ENCODE data around the gene MTCL1. TPM values are rescaled to one million over a fixed set of nuclear protein-coding genes. Genes with fewer than 3 reads are reported as not detected.

MTCL1 gene
- total RNA-seq, 1 donor from 2014 or later, result 54.4 TPM

DNA sequence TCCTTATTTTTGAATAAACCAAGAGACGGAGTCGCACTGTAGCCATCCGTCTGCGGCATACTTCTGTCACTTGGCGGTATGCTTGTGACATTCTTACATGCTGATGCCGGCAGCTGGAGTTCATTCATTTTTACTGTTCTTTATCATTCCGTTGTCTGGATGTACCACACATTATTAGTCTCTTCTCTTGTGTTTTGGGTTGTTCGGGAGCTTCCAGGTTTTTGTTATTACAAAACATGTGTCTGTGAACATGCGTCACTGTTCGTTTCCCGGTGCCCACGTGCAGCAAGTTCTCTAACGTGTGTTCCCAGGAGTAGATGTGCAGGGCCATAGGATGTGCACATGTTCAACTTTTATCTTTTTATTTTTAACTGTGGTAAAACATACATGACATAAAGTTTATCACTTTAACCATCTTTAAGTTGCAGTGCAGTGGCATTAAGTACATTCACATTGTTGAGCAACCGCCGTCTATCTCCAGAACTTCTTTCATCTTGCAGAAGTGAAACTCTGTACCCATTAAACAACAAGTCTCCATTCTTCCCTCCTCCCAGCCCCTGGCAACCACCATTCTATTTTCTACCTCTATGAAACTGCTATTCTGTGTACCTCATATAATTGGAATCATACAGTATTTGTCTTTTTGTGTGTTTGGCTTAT, 40.1 kb downstream of the MTCL1 start:
- TF ChIP-seq, protein P1, sequence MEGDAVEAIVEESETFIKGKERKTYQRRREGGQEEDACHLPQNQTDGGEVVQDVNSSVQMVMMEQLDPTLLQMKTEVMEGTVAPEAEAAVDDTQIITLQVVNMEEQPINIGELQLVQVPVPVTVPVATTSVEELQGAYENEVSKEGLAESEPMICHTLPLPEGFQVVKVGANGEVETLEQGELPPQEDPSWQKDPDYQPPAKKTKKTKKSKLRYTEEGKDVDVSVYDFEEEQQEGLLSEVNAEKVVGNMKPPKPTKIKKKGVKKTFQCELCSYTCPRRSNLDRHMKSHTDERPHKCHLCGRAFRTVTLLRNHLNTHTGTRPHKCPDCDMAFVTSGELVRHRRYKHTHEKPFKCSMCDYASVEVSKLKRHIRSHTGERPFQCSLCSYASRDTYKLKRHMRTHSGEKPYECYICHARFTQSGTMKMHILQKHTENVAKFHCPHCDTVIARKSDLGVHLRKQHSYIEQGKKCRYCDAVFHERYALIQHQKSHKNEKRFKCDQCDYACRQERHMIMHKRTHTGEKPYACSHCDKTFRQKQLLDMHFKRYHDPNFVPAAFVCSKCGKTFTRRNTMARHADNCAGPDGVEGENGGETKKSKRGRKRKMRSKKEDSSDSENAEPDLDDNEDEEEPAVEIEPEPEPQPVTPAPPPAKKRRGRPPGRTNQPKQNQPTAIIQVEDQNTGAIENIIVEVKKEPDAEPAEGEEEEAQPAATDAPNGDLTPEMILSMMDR (IDR thresholded peaks at IDR 0.05), result no peak
- DNase-seq (ENCODE audit: low spot score), result no peak
- H3K27me3 Mint-ChIP-seq (ENCODE audit: low read depth), result no peaks in the 10 kb centered on the region
- no peak overlapping the region for H3K27ac Mint-ChIP-seq (ENCODE audit: unreplicated experiment)
- no peaks in the 10 kb centered on the region for H3K9me3 Mint-ChIP-seq (ENCODE audit: low read depth)
- no peak overlapping the region for H3K4me3 Mint-ChIP-seq (ENCODE audit: unreplicated experiment)
- peaks cover 7% of the 10 kb centered on the region for H3K36me3 Mint-ChIP-seq (ENCODE audit: low read depth)
- peaks cover 59% of the 10 kb centered on the region for H3K4me1 Mint-ChIP-seq (ENCODE audit: low read depth)

DNA sequence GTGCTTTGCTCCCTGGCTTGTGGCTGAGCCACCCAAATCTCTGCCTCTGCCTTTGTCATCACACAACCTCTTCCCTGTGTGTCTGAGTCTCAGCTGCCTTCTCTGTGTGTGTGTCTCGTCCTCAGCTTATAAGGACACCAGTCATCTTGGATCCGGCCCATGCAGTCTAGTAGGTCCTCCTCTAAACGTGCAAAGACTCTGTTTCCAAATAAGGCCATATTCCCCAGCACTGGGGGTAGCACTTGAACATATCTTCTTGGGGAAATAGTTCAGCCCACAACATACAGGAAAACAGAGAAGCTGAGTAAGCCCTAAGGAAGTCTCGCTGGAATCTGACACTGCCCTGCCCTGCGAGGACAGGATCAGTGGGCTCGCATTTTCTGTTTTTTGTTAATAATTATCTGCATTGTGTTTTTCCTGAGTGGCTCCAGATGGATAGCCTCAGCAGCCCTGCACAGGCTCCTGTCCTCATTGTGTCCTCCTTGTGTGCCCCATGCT, 42.1 kb downstream of the MTCL1 start:
- H3K27ac Mint-ChIP-seq (ENCODE audit: unreplicated experiment), result peak overlapping the region; percentile 94
- TF ChIP-seq, protein P1 (IDR thresholded peaks at IDR 0.05), result no peak
- no peak for DNase-seq (ENCODE audit: low spot score)
- H3K4me3 Mint-ChIP-seq (ENCODE audit: unreplicated experiment), result peak overlapping the region; percentile 13
- peaks cover 79% of the 10 kb centered on the region for H3K4me1 Mint-ChIP-seq (ENCODE audit: low read depth)
- H3K9me3 Mint-ChIP-seq (ENCODE audit: low read depth), result no peaks in the 10 kb centered on the region
- H3K36me3 Mint-ChIP-seq (ENCODE audit: low read depth), result peaks cover 4% of the 10 kb centered on the region
- H3K27me3 Mint-ChIP-seq (ENCODE audit: low read depth), result no peaks in the 10 kb centered on the region

DNA sequence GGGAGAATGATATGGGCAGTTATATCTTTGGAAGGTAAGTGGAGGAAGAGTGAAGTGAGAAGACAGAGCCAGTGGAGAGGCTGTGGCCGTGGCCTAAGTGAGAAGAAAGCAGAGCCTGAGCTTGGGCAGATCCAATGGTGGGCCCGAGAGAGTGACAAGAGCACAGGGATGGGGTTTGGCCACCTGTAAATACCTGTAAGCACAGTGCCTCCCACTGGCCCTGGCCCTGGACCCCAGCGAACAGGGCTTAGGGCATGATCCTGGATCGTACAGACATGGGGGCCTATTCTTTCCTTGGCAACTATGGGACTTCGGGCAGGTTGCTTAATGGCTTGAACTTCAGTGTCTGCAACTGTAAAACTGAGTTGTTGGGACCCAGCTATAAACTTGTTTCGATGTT, 44.1 kb downstream of the MTCL1 start:
- peaks cover 79% of the 10 kb centered on the region for H3K4me1 Mint-ChIP-seq (ENCODE audit: low read depth)
- TF ChIP-seq, protein P1 (IDR thresholded peaks at IDR 0.05), result no peak
- peak overlapping the region; percentile 72 for H3K27ac Mint-ChIP-seq (ENCODE audit: unreplicated experiment)

DNA sequence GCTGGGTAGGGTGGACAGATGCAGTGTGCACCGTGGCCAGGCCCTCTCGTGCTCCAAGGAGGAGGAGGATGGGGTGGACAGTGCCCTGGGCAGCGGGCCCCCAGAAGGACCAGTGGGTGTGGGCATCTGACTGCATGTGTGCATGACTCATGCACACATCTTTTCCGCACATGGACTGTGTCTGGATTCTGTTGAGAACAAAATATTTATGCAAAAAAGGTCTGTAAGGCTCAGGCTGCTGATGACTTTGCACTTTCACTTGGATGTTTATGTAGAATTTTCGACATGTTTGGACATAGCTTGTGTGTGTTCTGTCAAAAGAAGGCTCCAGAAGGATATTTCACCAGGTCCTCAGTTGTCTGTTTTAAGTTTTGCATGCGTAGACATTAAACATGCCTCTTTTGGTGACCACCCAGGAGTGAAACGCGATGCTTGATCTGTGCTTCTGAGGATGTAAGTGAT, 45.6 kb downstream of the MTCL1 start:
- peaks cover 5% of the 10 kb centered on the region for H3K36me3 Mint-ChIP-seq (ENCODE audit: low read depth)
- H3K4me1 Mint-ChIP-seq (ENCODE audit: low read depth), result peaks cover 76% of the 10 kb centered on the region
- H3K27ac Mint-ChIP-seq (ENCODE audit: unreplicated experiment), result peak overlapping the region; percentile 96
- H3K27me3 Mint-ChIP-seq (ENCODE audit: low read depth), result no peaks in the 10 kb centered on the region
- TF ChIP-seq, protein P1 (IDR thresholded peaks at IDR 0.05), result no peak
- no peak for DNase-seq (ENCODE audit: low spot score)
- peak overlapping the region; percentile 37 for H3K4me3 Mint-ChIP-seq (ENCODE audit: unreplicated experiment)
- H3K9me3 Mint-ChIP-seq (ENCODE audit: low read depth), result no peaks in the 10 kb centered on the region

More for the DNA sequence above, 44.1 kb downstream of the MTCL1 start:
- Mint-ChIP-seq H3K9me3 (ENCODE audit: low read depth) (no peaks in the 10 kb centered on the region), H3K27me3 (ENCODE audit: low read depth) (no peaks in the 10 kb centered on the region), H3K4me3 (ENCODE audit: unreplicated experiment) (no peak overlapping the region), H3K36me3 (ENCODE audit: low read depth) (peaks cover 5% of the 10 kb centered on the region)
- no peak for DNase-seq (ENCODE audit: low spot score)

DNA sequence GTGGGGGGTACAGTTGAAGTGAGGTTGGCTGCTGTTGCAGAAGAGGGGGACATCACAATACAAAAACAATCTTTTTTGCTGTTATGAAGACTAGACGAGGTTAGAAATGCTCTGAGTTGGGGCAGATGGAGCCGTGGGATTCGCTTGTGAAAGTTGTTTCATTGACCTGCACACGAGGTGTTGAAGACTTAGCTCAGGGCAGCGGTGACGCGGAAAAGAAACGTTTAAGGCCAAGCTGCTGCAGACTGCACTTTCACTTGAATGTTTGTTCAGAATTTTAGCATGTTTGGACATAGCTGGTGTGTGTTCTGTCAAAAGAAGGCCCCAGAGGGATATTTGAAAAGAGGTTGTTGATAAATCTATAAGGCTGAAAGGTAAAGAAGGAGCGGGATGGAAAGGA, 46.3 kb downstream of the MTCL1 start:
- Mint-ChIP-seq H3K4me3 (ENCODE audit: unreplicated experiment) (peak overlapping the region; percentile 37), H3K4me1 (ENCODE audit: low read depth) (peaks cover 73% of the 10 kb centered on the region), H3K9me3 (ENCODE audit: low read depth) (no peaks in the 10 kb centered on the region), H3K27ac (ENCODE audit: unreplicated experiment) (peak overlapping the region; percentile 96), H3K27me3 (ENCODE audit: low read depth) (no peaks in the 10 kb centered on the region), H3K36me3 (ENCODE audit: low read depth) (peaks cover 5% of the 10 kb centered on the region)
- no peak for DNase-seq (ENCODE audit: low spot score)
- TF ChIP-seq, protein P1 (IDR thresholded peaks at IDR 0.05), result no peak

All from chondrocyte (in vitro differentiated cells).